Ascending aorta (tissue), 2 donors: ENCODE data around the gene CNBD2. TPM values are rescaled to one million over a fixed set of nuclear protein-coding genes. Genes with fewer than 3 reads are reported as not detected.
"Not testable (repeated sequence)": the region's sequence is repeated elsewhere in the genome, so short reads cannot be mapped to it uniquely, and the experiment has no call there.

Experiments
- DNase-seq, 2 donors: peaks; one replicate each; pipeline ENCODE4 v3.0.0-alpha.2; 2019; ENCODE audit warnings: low spot score in 2 of 2
- H3K27ac ChIP-seq, 2 donors: fragments of 200-600 bp; sonication (generic); one replicate each; pipeline ENCODE4 v1.5.1; 2016 to 2017; ENCODE audit warnings: mild to moderate bottlenecking in 1 of 2
- H3K27me3 ChIP-seq: fragments of 200-600 bp; sonication (generic); one replicate; pipeline ENCODE4 v1.5.1; 2017
- H3K36me3 ChIP-seq, 2 donors: fragments of 200-600 bp; sonication (generic); one replicate each; pipeline ENCODE4 v1.5.1; 2016
- H3K4me1 ChIP-seq, 2 donors: fragments of 200-600 bp; sonication (generic); one replicate each; pipeline ENCODE4 v1.5.1; 2016 to 2017; ENCODE audit warnings: mild to moderate bottlenecking in 1 of 2
- H3K4me3 ChIP-seq, 2 donors: fragments of 200-600 bp; sonication (generic); one replicate each; pipeline ENCODE4 v1.5.1; 2016 to 2017; ENCODE audit warnings: mild to moderate bottlenecking in 1 of 2
- H3K9me3 ChIP-seq, 2 donors: fragments of 200-600 bp; sonication (generic); one replicate each; pipeline ENCODE4 v1.5.1; 2016
- CTCF ChIP-seq, 3 experiments: fragments of 200-600 bp in 2 of 3; fragments of 450-650 bp in 1 of 3; sonication (generic) in 2 of 3; IDR thresholded peaks; one replicate each; pipeline ENCODE4 v1.5.1; 2016 to 2019; ENCODE audit warnings: antibody characterized with exemption in 3 of 3, mild to moderate bottlenecking in 1 of 3, moderate library complexity in 1 of 3
- intact Hi-C: fragments of 100-400 bp; cut with DNase I; formaldehyde crosslinking; loops from one replicate; pipeline ENCODE4 v1.15.1; 2023
- total RNA-seq: library from RNA; depleted of rRNA; stranded (reverse); fragments of >200 nt; gene quantifications from one replicate; pipeline ENCODE4 v1.1.0, GENCODE V29; 2016

Gene CNBD2
- total RNA-seq, 1 donor from 2014 or later = not detected

GRCh38 chr20:36051318-36052116 lies 83.1 kb downstream of the CNBD2 start:
- intact Hi-C loops = loop anchor here (1.0 to 2.0 kb wide), 2 partner anchors 13 to 57 kb away; no protein-coding TSS in a partner anchor
- peak overlapping the region; percentile 96 to 99 for H3K27ac ChIP-seq
- H3K36me3 ChIP-seq = peaks cover 4% of the 10 kb centered on the region in 2 donors
- H3K9me3 ChIP-seq = no peaks in the 10 kb centered on the region
- H3K4me1 ChIP-seq = peaks cover 0 to 11% of the 10 kb centered on the region in 2 donors
- no peak for TF ChIP-seq CTCF (IDR thresholded peaks at IDR 0.05)
- H3K4me3 ChIP-seq = peak overlapping the region; percentile 73 to 99
- H3K27me3 ChIP-seq = no peaks in the 10 kb centered on the region
- DNase-seq = no peak

- Histone ChIP-seq H3K27me3 (no peaks in the 10 kb centered on the region), H3K4me1 (peaks cover 0 to 7% of the 10 kb centered on the region in 2 donors), H3K36me3 (peaks cover under 1 to 1% of the 10 kb centered on the region in 2 donors), H3K27ac (no peak overlapping the region), H3K9me3 (no peaks in the 10 kb centered on the region), H3K4me3 (no peak overlapping the region)
- TF ChIP-seq CTCF (IDR thresholded peaks at IDR 0.05) = no peak
- DNase-seq = no peak
- intact Hi-C loops = no loop called here
Observed at GRCh38 chr20:36052117-36052513, 83.7 kb downstream of the CNBD2 start.

GRCh38 chr20:36053863-36054518 lies 85.6 kb downstream of the CNBD2 start:
- H3K27me3 ChIP-seq, intact Hi-C loops, H3K4me1 ChIP-seq, H3K27ac ChIP-seq, H3K9me3 ChIP-seq, DNase-seq, H3K4me3 ChIP-seq, H3K36me3 ChIP-seq: not testable (repeated sequence)

- H3K27me3 ChIP-seq = no peaks in the 10 kb centered on the region
- H3K9me3 ChIP-seq = no peaks in the 10 kb centered on the region
- TF ChIP-seq CTCF (IDR thresholded peaks at IDR 0.05) = no peak
- intact Hi-C loops = no loop called here
- no peak for DNase-seq
- H3K4me1 ChIP-seq = peaks cover 0 to 3% of the 10 kb centered on the region in 2 donors
- H3K4me3 ChIP-seq = no peak overlapping the region
- no peaks in the 10 kb centered on the region for H3K36me3 ChIP-seq
- no peak overlapping the region for H3K27ac ChIP-seq
Observed at GRCh38 chr20:36055145-36055544, 86.8 kb downstream of the CNBD2 start.

- no peak overlapping the region for H3K27ac ChIP-seq
- H3K27me3 ChIP-seq = no peaks in the 10 kb centered on the region
- intact Hi-C loops = loop anchor here (5.0 kb wide), 2 partner anchors 97 to 108 kb away; partner anchors contain the start of gene SCAND1
- no peaks in the 10 kb centered on the region for H3K36me3 ChIP-seq
- no peak overlapping the region for H3K4me3 ChIP-seq
- no peak for TF ChIP-seq CTCF (IDR thresholded peaks at IDR 0.05)
- no peaks in the 10 kb centered on the region for H3K9me3 ChIP-seq
- peaks cover 6 to 7% of the 10 kb centered on the region in 2 donors for H3K4me1 ChIP-seq
- DNase-seq = no peak
Observed at GRCh38 chr20:36060676-36061075, 92.3 kb downstream of the CNBD2 start.

GRCh38 chr20:36061754-36062153 lies 93.4 kb downstream of the CNBD2 start:
- no peak for DNase-seq
- intact Hi-C loops = loop anchor here (5.0 kb wide), 2 partner anchors 96 to 109 kb away; partner anchors contain the start of gene SCAND1

More at GRCh38 chr20:36061754-36062153, 93.4 kb downstream of the CNBD2 start:
- TF ChIP-seq CTCF (IDR thresholded peaks at IDR 0.05) = no peak
- H3K36me3 ChIP-seq = no peaks in the 10 kb centered on the region
- H3K27me3 ChIP-seq = no peaks in the 10 kb centered on the region
- peaks cover 7% of the 10 kb centered on the region in 2 donors for H3K4me1 ChIP-seq
- H3K9me3 ChIP-seq = no peaks in the 10 kb centered on the region
- H3K27ac ChIP-seq = no peak overlapping the region
- H3K4me3 ChIP-seq = no peak overlapping the region
